Mesothelial cell of epicardium (in vitro differentiated cells): ENCODE measurements around the gene MYLK3. TPM values are rescaled to one million over a fixed set of nuclear protein-coding genes. Genes with fewer than 3 reads are reported as not detected.

Source experiments
- DNase-seq, 2 experiments: peaks; one replicate each; pipeline ENCODE4 v3.0.0; 2021; ENCODE audit warnings: low spot score in 2 of 2; ENCODE audit not compliant: unreplicated experiment in 2 of 2
- H3K27ac Mint-ChIP-seq: 2 replicates; pipeline ENCODE4 v1.8.0; 2021; ENCODE audit warnings: mixed read lengths
- H3K27me3 Mint-ChIP-seq: 2 replicates; pipeline ENCODE4 v1.8.0; 2021; ENCODE audit warnings: low read depth, mixed read lengths
- H3K36me3 Mint-ChIP-seq: 2 replicates; pipeline ENCODE4 v1.8.0; 2021; ENCODE audit warnings: mixed read lengths
- H3K4me1 Mint-ChIP-seq: 2 replicates; pipeline ENCODE4 v1.8.0; 2021; ENCODE audit warnings: mixed read lengths
- H3K4me3 Mint-ChIP-seq: 2 replicates; pipeline ENCODE4 v1.8.0; 2021; ENCODE audit warnings: mild to moderate bottlenecking, moderate library complexity, mixed read lengths
- H3K9me3 Mint-ChIP-seq: 2 replicates; pipeline ENCODE4 v1.8.0; 2021; ENCODE audit warnings: mixed read lengths
- CTCF ChIP-seq: fragments of 200-600 bp; sonication (generic); IDR thresholded peaks from one replicate; pipeline ENCODE4 v1.5.0; 2021; ENCODE audit warnings: antibody characterized with exemption; ENCODE audit not compliant: unreplicated experiment
- total RNA-seq: library from RNA; stranded (reverse); gene quantifications from 3 replicates; pipeline ENCODE4 v1.2.1, GENCODE V29; 2021

MYLK3 gene
- total RNA-seq, 1 donor from 2014 or later = 1.7 TPM

GRCh38 chr16:46736695-46737094, 11.4 kb downstream of the MYLK3 start:
- peak overlapping the region; percentile 21 for H3K27ac Mint-ChIP-seq
- H3K4me3 Mint-ChIP-seq = no peak overlapping the region
- no peaks in the 10 kb centered on the region for H3K36me3 Mint-ChIP-seq
- no peaks in the 10 kb centered on the region for H3K4me1 Mint-ChIP-seq
- no peak for DNase-seq
- H3K27me3 Mint-ChIP-seq = no peaks in the 10 kb centered on the region
- TF ChIP-seq CTCF = no peak
- H3K9me3 Mint-ChIP-seq = no peaks in the 10 kb centered on the region

GRCh38 chr16:46733319-46733830, 14.8 kb downstream of the MYLK3 start:
- no peak for TF ChIP-seq CTCF
- no peaks in the 10 kb centered on the region for H3K27me3 Mint-ChIP-seq
- no peaks in the 10 kb centered on the region for H3K4me1 Mint-ChIP-seq
- no peaks in the 10 kb centered on the region for H3K9me3 Mint-ChIP-seq
- peaks cover 1% of the 10 kb centered on the region for H3K36me3 Mint-ChIP-seq
- DNase-seq = no peak
- H3K4me3 Mint-ChIP-seq = no peak overlapping the region
- H3K27ac Mint-ChIP-seq = no peak overlapping the region

- no peak for TF ChIP-seq CTCF
- Mint-ChIP-seq H3K4me1 (no peaks in the 10 kb centered on the region), H3K36me3 (peaks cover 1% of the 10 kb centered on the region)
Observed at GRCh38 chr16:46732561-46732960, 15.6 kb downstream of the MYLK3 start.

GRCh38 chr16:46731691-46732555, 16.2 kb downstream of the MYLK3 start:
- Mint-ChIP-seq H3K4me3 (no peak overlapping the region), H3K4me1 (no peaks in the 10 kb centered on the region), H3K27me3 (no peaks in the 10 kb centered on the region), H3K36me3 (peaks cover 1% of the 10 kb centered on the region), H3K27ac (no peak overlapping the region), H3K9me3 (no peaks in the 10 kb centered on the region)
- DNase-seq = no peak
- TF ChIP-seq CTCF = no peak

More at GRCh38 chr16:46732561-46732960, 15.6 kb downstream of the MYLK3 start:
- Mint-ChIP-seq H3K27ac (no peak overlapping the region), H3K9me3 (no peaks in the 10 kb centered on the region), H3K4me3 (no peak overlapping the region), H3K27me3 (no peaks in the 10 kb centered on the region)
- DNase-seq = no peak

GRCh38 chr16:46730801-46731690, 17.1 kb downstream of the MYLK3 start:
- peaks cover 1% of the 10 kb centered on the region for H3K36me3 Mint-ChIP-seq
- no peak overlapping the region for H3K4me3 Mint-ChIP-seq
- H3K27me3 Mint-ChIP-seq = no peaks in the 10 kb centered on the region
- H3K9me3 Mint-ChIP-seq = no peaks in the 10 kb centered on the region
- no peak overlapping the region for H3K27ac Mint-ChIP-seq
- no peak for DNase-seq
- TF ChIP-seq CTCF = no peak
- no peaks in the 10 kb centered on the region for H3K4me1 Mint-ChIP-seq
